ENCODE measurements around the gene LTF.
"Not testable (repeated sequence)": the region's sequence is repeated elsewhere in the genome, so short reads cannot be mapped to it uniquely, and the experiment has no call there.

Gene LTF

DNA sequence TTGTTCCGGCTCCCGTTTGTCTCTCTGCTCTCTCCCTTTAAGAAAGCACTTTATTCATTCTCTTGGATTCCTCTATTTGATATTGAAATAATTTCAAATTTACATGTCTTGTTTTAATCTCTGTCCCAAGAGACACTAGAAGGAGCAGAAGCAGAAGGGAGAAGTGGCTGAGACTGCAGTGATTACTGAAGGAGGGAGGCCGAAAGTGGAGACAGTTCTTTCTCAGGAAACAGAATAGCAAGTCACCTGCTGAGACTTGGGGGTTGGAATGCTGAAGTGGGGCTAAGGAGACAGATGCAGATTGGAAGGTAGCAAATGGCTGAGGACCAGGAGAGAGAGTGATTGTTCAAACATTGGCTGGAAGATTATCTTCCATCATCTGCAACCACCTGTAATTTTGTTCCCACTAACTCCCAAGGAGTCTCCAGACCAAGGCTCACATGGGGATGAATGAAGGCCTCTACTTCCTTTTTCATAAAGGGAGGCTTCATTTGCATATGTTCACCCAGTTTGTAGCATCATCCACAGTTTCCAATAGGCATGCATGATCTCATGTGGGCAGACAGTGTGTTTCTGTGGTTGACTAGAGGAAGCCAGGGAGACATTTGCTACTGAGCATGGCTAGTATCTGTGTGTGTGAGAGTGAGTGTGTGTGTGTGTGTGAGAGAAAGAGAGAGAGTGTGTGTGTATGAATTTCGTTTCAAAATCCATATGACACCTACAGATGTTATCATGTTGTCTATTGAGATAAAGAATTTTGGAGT is 24.0 kb downstream of the LTF start:
- DNase-seq (ENCODE audit: low spot score): no peak

GRCh38 chr3:46438831-46439230 is 25.9 kb downstream of the LTF start:
- no peak for DNase-seq (ENCODE audit: low spot score)

DNA sequence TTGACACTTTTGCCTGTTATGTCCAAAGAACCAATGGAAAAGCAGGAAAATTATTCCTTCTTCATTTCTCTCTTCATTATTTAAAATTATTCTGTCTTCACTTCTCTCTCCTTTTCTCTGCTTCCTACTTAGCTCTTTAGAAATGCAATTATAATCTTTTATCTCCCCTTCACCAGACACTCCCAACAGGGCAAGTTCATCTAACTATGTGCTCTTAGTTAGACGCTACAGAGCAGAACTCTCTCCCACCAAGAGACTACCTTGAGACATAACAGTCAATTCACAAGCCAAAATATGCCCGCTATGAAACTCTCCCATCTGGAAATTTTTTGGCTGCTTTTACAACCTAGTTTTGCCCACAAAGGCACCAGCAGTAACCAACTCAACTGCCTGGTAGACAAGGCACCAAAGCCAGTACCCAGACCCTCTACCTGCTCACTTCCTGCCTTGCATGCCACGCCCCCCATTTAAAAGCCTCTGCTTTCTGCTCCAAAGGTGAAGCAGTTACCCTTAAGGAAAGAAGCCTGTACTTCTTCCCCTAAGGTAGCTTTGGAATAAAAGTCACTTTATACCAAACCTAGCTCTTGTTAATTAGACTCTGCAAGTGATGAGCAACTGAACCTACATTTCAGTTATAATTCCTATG is 29.5 kb downstream of the LTF start:
- DNase-seq (ENCODE audit: low spot score): no peak

GRCh38 chr3:46433841-46434240 is 30.9 kb downstream of the LTF start:
- DNase-seq (ENCODE audit: low spot score): no peak

GRCh38 chr3:46433118-46433517 is 31.6 kb downstream of the LTF start:
- DNase-seq (ENCODE audit: low spot score): not testable (repeated sequence)

DNA sequence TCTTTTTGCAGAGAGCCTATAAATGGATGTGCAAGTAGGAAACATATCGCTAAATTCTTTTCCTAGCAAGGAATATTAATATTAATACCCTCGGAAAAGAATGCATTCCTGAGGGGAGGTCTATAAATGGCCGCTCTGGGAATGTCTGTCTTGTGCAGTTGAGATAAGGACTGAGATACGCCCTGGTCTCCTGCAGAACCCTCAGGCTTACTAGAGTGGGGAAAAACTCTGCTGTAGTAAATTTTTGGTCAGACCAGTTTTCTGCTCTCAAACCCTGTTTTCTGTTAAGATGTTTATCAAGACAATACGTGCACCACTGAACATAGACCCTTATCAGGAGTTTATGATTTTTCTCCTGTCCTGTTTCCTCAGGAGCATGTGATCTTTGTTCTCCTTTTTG is 32.8 kb downstream of the LTF start:
- not testable (repeated sequence) for DNase-seq (ENCODE audit: low spot score)

DNA sequence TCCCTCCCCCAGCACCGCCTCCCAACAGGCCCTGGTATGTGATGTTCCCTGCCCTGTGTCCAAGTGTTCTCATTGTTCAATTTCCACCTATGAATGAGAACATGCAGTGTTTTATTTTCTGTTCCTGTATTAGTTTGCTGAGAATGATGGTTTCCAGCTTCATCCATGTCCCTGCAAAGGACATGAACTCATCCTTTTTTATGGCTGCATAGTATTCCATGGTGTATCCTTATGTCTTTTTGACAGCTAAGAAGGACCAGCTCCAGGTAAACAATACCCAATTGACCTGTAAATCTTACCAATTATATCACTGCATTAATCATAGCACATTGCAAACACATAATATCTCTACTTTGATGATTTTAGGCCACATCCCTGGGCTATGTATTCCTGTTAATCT is 33.8 kb downstream of the LTF start:
- not testable (repeated sequence) for DNase-seq (ENCODE audit: low spot score)

- no peak for DNase-seq (ENCODE audit: low spot score)
Measured at GRCh38 chr3:46429671-46430070, 35.0 kb downstream of the LTF start.

GRCh38 chr3:46429250-46429649 is 35.5 kb downstream of the LTF start:
- no peak for DNase-seq (ENCODE audit: low spot score)

GRCh38 chr3:46427916-46428833 is 36.5 kb downstream of the LTF start:
- no peak for DNase-seq (ENCODE audit: low spot score)

DNA sequence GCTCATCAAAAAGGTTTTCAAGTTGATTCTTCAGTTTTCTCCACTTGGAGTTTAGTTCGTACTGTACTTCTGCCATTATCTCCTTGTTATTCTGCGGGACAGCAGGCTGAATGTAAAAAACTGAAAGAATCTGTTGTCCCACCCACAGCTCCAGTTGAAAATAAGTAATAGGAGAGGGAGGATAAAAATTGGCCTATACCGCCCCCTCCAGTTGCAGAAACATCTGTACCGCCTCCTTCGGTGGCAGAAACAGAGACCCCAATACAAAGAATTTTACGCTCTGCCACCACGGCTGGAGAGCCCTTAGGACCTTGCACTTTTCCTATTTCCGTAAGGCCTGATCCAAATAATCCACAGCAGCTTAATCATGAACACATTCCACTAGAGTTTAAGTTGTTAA is 37.3 kb downstream of the LTF start:
- not testable (repeated sequence) for DNase-seq (ENCODE audit: low spot score)

DNA sequence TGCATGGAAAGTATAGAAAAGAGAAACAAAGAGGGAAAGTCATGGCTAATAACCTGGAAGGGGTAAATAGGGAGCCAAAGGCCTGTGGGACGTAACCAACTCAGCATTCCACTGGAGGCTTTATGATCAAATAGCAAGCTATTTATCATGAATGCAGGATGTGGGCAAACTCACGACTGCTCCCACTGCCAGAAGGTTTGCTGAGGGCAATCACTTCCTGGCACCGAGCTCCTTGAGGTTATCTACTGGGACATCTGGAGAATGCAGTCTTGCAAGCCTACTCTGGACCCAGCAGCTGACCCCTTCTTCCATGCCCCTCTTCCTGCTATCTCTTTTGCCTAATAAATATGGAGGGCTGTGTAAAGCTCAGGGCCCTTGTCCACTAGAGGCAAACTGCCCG is 38.2 kb downstream of the LTF start:
- DNase-seq (ENCODE audit: low spot score): not testable (repeated sequence)

- DNase-seq (ENCODE audit: low spot score): no peak
Measured at GRCh38 chr3:46423588-46423987, 41.1 kb downstream of the LTF start.

DNA sequence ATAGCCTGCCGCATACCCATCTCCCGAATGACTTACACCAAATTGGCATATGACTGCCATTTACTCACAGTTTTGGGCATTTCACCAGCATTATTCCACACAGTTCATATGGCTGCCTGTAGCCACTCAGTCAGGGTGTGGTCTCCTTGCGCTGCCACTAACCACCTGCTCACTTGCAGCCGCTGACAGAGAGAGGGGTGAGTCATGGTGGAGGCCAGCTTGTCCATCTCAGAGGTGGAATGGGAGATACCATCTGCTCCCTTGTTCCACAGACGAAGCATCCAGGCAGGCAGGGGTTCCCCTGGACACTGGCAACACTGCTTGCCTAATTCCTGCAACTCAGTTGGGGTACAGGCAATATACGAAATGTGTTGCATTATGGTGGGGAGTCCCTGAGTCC is 42.1 kb downstream of the LTF start:
- no peak for DNase-seq (ENCODE audit: low spot score)

GRCh38 chr3:46420931-46421330 is 43.8 kb downstream of the LTF start:
- DNase-seq (ENCODE audit: low spot score): no peak

- DNase-seq (ENCODE audit: low spot score): no peak
Measured at GRCh38 chr3:46419816-46420215, 44.9 kb downstream of the LTF start.

GRCh38 chr3:46417841-46418611 is 46.7 kb downstream of the LTF start:
- no peak for DNase-seq (ENCODE audit: low spot score)

DNA sequence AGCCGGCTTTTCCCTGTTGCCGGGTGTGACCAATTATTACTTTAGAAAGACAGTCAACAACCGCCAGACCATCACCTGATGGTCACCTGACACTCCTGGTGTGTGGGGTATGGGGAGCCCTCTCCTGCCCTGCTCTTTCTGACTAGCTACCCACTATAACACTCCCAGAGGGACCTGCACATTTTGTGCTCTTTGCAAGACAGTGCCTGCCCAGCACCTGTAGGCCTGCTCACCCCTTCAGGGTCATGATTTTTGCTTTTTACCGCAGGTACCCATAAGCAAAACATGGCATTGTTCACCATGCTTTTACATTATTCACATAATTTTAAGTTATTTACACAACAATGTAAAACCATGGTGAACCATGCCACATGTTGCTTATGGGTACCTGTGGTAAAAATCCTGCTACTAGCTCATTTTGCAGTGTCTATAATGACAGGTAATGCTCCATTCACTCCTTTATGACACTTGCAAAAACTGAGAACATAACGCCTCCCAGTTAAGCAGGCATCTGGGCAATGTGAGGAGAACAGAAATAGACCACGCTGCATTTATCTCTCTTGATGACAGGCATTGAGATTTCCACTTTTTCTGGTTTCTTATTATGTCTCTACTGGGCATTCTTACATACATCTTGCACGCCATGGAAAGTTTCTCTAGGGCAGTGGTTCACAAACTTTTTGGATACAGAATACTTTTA is 47.7 kb downstream of the LTF start:
- DNase-seq (ENCODE audit: low spot score): no peak

GRCh38 chr3:46416125-46416810 is 48.4 kb downstream of the LTF start:
- no peak for DNase-seq (ENCODE audit: low spot score)

DNA sequence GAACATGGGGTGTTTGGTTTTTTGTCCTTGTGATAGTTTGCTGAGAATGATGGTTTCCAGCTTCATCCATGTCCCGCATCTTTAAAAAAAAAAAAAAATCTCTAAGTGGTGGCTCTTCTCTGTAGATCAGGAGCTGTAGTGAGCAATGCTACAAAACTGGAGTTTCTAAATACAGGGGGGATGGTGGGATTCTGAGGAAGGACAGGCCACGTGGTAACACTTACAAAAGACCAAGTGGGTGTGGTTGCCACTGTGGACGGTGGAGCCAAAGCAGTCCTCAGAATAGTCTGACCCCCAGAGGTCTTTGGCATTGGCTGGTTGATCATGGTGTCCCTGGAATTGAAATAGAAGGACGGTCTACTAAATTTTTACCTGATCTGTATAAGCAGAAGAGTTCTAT is 50.0 kb downstream of the LTF start:
- DNase-seq (ENCODE audit: low spot score): no peak

- DNase-seq (ENCODE audit: low spot score): no peak
Measured at GRCh38 chr3:46413951-46414350, 50.8 kb downstream of the LTF start.
